Measurements from ENCODE around the gene CROCC2. TPM values are rescaled to one million over a fixed set of nuclear protein-coding genes. Genes with fewer than 3 reads are reported as not detected.

The CROCC2 gene
- total RNA-seq, 4 donors from 2014 or later = 0.07 TPM; not detected in 3

GRCh38 chr2:240988571-240989271 is 82.6 kb downstream of the CROCC2 start:
- peaks cover 35 to 41% of the 10 kb centered on the region in 2 donors for H3K4me1 ChIP-seq
- in situ Hi-C loops (cut with MboI; ENCODE audit: low sequenced_read_pairs in 4 of 4) (no loop called here), intact Hi-C loops (cut with DNase I; ENCODE audit: low total_unique reads) (loop anchor here (1.0 kb wide), 1 partner anchor 137 kb away; no protein-coding TSS in a partner anchor)
- no peaks in the 10 kb centered on the region for H3K9me3 ChIP-seq
- peak overlapping the region in 1 of 4 donors; percentile 12 for H3K27ac ChIP-seq
- ATAC-seq = no peak
- H3K27me3 ChIP-seq = no peaks in the 10 kb centered on the region
- H3K36me3 ChIP-seq = no peaks in the 10 kb centered on the region
- TF ChIP-seq POLR2A (IDR thresholded peaks at IDR 0.05) (no peak), CTCF (IDR thresholded peaks at IDR 0.05 in 4 of 5, conservative IDR thresholded peaks at IDR 0.05 in 1 of 5) (no peak)
- DNase-seq = peak; percentile 1 to 11
- H3K4me3 ChIP-seq = no peak overlapping the region

- DNase-seq (peak; percentile 43 to 60), ATAC-seq (no peak)
- intact Hi-C loops (cut with DNase I; ENCODE audit: low total_unique reads) = loop anchor here (1.0 to 10.0 kb wide), 4 partner anchors 77 to 745 kb away; partner anchors contain the start of gene D2HGDH
These were observed 83.5 kb downstream of the CROCC2 start for GRCh38 chr2:240989451-240990265.

GRCh38 chr2:240990266-240990529 is 84.1 kb downstream of the CROCC2 start:
- in situ Hi-C loops (cut with MboI; ENCODE audit: low sequenced_read_pairs in 4 of 4) = no loop called here
- peak in 1 of 2 donors; percentile 1 for DNase-seq
- no peak overlapping the region for H3K4me3 ChIP-seq
- H3K27me3 ChIP-seq = no peaks in the 10 kb centered on the region
- H3K27ac ChIP-seq = peak overlapping the region; percentile 92 to 98 (median 95)
- peaks cover 37 to 41% of the 10 kb centered on the region in 2 donors for H3K4me1 ChIP-seq
- no peak for ATAC-seq
- no peaks in the 10 kb centered on the region for H3K36me3 ChIP-seq
- H3K9me3 ChIP-seq = no peaks in the 10 kb centered on the region
- no peak for TF ChIP-seq CTCF (IDR thresholded peaks at IDR 0.05 in 4 of 5, conservative IDR thresholded peaks at IDR 0.05 in 1 of 5)
- no peak for TF ChIP-seq POLR2A (IDR thresholded peaks at IDR 0.05)
- intact Hi-C loops (cut with DNase I; ENCODE audit: low total_unique reads) = loop anchor here (5.0 to 10.0 kb wide), 3 partner anchors 78 to 745 kb away; partner anchors contain the start of gene D2HGDH

More at GRCh38 chr2:240989451-240990265, 83.5 kb downstream of the CROCC2 start:
- Histone ChIP-seq H3K9me3 (no peaks in the 10 kb centered on the region), H3K36me3 (no peaks in the 10 kb centered on the region), H3K27me3 (no peaks in the 10 kb centered on the region), H3K27ac (peak overlapping the region; percentile 92 to 98 (median 95)), H3K4me1 (peaks cover 35 to 41% of the 10 kb centered on the region in 2 donors), H3K4me3 (no peak overlapping the region)
- in situ Hi-C loops (cut with MboI; ENCODE audit: low sequenced_read_pairs in 4 of 4) = no loop called here
- TF ChIP-seq CTCF (IDR thresholded peaks at IDR 0.05 in 4 of 5, conservative IDR thresholded peaks at IDR 0.05 in 1 of 5) = peak; percentile 29 to 72 (median 60)
- TF ChIP-seq POLR2A (IDR thresholded peaks at IDR 0.05) = no peak

GRCh38 chr2:240990726-240991377 is 84.7 kb downstream of the CROCC2 start:
- no peak for TF ChIP-seq POLR2A (IDR thresholded peaks at IDR 0.05)
- H3K9me3 ChIP-seq = no peaks in the 10 kb centered on the region
- ATAC-seq = no peak
- no peaks in the 10 kb centered on the region for H3K27me3 ChIP-seq
- peak; percentile 2 to 21 for DNase-seq
- peak overlapping the region in 1 of 4 donors; percentile 32 for H3K4me3 ChIP-seq
- in situ Hi-C loops (cut with MboI; ENCODE audit: low sequenced_read_pairs in 4 of 4) = no loop called here
- H3K27ac ChIP-seq = peak overlapping the region; percentile 92 to 98 (median 95)
- no peaks in the 10 kb centered on the region for H3K36me3 ChIP-seq
- peaks cover 44 to 47% of the 10 kb centered on the region in 2 donors for H3K4me1 ChIP-seq
- intact Hi-C loops (cut with DNase I; ENCODE audit: low total_unique reads) = loop anchor here (5.0 to 10.0 kb wide), 3 partner anchors 79 to 744 kb away; partner anchors contain the start of gene D2HGDH
